ENCODE data around the gene GUCA2A.

Gene GUCA2A

DNA sequence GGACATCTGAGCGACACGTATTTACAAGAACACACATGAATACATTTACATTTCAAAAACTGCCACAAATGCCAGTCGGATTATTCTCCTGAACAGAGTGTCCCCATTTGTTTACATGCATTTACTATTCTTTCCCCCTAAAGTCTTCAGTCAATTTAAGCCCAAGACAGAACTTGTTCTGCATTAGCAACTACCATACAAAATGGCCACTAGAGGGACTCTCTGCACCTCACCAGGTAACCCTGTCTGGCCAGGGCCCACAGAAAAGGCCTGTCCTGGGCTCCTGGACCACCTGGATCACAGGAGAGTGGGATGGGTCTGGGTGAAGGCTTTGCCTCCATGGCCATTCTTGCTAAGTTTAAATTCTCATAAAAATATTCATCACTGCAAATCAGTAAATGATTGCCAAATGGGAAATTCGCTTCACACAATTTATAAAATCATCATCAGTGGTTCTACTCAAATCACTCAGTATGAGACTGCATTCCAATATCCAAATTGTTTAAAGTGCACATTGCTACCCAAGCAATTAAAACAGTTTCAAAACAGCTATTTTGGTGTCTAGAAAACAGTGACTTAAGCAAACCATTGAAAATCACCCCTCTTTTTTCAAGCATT, 12.5 kb upstream of the GUCA2A start:
- DNase-seq: no peak

DNA sequence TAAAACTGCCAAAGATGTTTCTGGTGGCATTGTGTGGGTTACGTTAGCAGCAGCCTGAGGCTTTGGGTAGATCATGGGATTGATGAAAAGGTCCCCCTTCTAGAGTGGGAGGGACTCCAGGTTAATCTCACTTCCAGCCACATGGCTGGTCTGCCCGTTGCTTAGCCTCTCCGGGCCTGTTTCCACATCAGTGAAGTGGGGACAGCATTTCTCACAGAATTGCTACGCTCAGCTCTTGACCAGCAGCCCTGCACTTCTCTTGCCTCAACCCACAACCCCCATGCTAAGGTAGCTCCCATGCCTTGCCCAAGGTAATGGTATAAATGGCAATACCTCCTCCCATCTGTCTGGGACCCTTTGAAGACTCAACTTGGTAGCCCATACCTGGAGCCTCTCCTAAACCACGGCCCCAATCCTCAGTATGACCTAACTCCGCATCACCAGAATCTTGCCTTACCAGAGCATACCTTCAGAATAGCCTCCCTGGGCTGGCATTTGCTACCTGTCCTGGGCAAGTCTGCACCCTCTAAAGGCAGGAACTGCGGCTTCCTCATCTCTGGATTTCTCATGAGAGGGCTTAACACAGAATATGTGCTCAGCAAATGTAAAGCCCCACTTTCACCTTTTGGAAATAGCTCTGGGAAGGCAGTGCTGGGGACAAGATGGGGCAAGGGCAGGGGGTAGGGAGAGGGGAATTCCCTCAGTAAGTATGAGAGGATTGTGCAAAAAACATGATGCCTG, 10.9 kb upstream of the GUCA2A start:
- no peak for DNase-seq

DNA sequence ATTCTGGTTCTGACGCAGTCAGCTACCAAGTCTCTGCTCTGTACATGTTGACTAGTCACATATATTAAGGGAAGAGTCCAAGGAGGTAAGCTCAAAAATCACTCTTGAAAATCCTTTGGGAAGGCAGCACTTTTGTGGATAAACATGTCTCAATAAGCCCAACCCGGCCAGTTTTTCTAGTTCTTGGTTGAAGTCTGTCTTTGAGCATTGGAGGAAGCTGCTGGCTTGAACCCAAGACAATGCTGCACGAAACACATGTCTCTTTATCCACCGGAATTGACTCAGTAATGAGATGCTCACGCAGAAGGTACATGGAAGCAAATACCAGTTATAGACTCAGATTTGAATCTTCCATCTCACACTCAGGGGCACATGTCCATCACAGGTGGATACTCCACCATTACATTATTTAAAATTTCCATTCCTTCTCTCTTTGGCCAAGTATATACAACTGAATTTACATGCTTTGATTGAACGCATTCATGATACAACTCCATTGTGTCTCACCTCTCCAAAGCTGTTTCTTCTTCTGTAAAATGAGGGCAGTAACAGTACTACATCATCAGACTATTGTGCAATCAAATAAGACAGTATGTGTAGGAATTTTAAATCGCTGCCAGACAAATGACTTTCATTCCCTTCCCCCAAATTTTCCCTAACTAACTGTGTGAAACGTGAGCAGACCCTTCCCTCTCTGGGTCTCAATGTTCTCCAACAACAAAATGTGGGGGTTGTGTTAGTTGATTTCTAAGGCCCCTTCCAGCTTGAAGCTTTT, 9.6 kb upstream of the GUCA2A start:
- DNase-seq: no peak

DNA sequence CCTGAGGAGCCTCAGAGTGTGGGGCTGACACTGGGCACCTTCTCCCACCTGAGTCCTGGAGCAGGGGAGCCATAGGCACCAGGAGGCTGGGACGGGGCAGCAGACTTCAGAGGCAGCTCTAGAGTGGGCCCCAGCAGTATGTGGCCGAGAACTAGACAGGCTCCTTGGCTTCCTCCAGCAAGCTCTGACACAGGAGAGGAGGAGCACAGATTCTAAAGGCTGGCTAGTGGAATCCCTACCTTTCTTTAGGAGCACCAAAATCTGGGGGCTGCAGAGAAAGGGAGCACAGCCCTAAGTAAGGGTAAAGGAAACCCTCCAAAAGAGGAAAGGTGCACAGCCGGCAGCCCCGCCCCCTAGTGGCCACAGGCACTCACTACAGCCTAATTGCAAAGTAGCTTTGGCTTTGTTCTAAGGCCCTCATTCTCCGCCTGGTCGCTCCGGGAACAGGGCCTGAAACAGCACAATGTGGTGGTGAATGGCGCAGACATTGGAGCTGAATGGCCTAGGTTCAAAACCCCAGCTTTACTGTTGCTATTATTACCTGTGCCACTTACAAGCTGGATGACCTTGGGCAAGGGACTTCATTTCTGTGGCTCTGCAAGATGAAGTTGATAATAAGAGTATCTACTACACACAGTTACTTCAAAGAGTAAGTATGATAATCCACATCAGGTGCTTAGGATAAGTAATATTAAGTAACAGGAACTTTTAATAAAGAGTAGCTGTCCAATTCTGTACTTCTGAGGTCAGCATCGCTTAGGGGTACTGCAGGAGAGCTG, 8.8 kb upstream of the GUCA2A start:
- DNase-seq: peak; percentile 49

DNA sequence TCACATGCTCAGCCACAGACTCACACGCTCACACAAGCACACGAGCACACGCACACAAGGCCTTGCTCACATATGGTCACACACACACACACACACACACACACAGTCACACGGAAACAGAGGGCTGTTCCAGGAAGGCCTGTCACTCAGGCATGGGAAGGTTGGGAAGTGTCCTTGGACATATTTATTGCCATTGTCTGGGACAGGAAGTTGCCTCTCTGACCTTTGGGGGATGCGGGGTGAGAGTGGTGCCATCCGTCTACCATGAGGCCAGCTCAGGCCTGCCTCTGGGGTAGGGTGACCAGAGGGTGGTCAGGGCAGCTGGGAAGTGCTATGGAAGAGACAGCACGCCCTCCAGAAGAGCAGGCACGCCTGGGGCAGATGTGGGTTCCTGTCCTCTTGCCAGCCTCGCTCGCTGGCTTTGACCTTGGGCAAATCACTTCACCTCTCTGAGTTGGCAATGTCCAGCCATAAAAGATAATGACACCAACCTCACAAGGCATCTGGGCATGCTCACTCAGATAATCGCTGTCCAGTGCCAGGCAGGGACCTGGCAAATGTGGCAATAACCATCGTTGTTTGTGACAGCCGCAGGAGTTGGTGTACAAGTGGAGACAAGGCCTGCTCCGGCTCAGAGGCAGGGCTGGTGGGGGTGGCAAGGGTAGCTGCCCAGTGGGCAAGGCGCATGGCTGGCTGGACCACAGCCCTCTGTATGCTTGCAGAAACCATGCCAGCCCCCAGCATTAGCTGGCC, 8.0 kb upstream of the GUCA2A start:
- DNase-seq: no peak

DNA sequence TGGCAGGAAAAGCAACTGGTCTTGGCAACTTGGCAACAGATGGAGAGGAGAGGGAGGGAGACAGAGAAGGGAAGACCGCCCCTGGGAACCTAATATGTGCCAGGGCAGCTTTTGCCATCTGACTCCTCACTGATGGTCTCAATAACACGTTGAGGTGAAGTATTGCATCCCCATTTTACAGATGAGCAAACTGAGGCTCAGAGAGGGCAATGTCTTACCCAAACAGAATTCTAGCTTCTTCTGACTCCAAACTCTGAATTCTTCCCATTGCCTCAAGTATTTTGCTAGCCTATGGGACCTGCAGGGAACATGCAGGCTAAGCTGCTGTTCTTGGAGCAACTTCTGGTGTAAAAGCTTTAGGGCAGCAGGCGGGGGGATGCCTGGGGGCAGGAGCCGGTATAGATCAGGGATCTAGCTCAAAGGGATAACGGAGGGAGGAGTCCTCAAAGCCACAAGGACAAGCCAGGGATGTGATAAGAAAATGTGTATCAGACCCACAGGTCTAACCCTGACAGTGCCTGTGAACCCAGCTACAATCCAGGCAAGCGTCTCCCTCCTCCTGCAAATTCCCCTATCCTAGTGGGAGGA, 7.2 kb upstream of the GUCA2A start:
- DNase-seq: no peak

DNA sequence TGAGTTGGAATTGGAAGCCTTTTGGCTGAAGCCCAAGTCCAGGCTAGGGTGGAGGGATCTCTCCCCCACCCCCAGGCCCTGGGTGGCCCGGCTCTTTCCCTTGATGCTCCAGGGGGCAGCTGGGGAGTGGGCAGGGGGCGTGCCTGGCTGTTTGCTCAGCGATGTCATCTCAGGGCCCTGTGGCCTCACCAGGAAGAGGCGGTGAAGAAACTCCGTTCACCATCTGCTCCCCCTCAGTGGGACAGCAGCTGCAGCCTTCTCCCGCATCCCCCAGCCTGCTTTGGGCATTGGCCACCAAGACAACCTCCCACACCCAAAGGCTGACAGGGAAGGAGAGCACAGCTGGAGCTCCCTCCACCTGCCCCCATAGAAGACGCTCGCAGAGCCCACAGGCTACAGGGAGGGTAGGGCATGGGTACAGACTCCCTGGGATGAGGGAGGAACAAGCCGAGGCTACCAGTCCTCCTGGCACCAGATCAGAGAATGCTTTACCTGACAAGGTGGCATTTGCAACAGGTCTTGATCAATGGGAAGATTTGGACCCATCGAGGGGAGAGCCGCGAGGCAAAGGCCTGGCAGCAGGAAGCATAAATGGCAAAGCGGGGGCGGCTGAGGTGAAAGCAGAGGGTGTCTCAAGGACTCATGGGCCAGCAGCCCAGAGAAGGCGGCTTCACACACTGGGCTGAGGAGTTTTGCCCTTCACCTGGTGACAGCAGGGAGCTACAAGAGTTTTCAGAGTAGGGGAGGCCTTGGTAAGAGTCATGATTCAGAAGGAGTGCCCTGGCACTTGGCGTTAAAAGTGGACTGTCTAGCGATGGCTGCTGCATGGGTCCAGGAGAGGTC, 6.5 kb upstream of the GUCA2A start:
- no peak for DNase-seq

DNA sequence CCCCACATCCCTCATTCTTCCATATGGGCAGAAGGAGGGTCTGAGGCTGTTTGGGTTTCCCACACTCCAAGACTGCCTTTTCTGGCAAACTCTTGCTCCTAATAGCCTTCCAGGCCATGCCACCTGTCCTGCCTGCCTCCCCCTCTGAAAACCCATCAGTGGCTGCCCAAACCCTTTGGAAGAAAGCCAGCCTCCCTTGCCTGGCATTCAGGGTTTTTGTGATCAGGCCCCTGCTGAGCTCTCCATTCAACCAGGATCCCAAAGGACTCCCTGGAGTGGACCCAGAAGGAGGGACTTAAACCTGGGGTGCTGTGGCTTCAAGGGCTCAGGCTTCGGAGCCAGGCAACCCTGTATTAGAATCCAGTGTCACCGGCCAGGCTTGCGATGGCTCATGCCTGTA, 4.2 kb upstream of the GUCA2A start:
- peak; percentile 88 for DNase-seq

DNA sequence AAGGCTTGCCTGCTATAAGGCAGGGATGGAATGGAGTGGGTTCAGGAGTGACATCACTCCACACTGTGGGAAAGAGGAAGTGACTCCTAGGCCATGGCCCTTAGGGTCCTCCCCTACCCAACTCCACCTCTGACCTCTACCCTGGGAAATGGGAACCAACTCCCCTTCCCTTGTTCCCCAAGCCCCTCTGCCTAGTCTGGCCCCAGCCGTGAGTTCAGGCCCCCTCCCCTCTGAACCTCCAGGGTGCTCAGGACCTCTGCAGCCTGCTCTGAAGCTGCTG, 3.8 kb upstream of the GUCA2A start:
- DNase-seq: no peak

DNA sequence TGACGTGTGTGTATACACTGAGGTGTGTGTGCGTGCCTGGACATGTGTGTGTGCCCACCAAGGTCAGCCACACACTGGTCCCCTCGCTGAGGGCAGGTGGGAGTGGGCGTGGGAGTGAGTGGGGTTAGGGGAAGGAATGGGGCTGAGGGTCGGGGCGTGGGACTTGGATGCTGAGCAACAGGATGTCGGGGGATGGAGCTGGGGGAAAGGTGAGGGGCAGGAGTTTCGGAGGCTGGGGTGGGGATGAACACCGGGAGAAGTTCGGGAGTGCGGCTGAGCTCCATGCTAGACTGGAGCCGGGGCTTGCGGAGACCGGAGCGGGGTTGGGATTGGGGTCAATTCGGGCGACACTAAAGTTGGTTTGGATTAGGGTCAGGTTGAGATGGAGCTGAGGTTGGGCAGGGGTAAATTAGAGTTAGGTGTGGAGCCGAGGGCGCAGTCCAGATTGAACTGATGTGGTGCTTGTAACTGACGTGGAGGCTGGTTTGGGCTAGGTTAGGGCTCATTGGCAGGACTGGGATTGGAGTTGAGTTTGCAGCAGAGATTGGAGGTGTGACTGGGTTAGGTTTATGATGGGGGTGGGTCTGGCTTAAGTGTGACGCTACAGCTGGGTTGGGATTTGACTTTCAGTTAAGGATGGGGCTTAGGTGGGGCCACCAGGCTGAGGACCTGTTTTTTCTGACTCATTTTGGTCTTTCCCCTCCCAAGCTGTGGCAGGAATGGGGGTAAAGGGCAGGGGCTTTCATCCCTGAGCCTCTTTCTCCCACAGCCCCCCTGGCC, 3.3 kb upstream of the GUCA2A start:
- DNase-seq: no peak

DNA sequence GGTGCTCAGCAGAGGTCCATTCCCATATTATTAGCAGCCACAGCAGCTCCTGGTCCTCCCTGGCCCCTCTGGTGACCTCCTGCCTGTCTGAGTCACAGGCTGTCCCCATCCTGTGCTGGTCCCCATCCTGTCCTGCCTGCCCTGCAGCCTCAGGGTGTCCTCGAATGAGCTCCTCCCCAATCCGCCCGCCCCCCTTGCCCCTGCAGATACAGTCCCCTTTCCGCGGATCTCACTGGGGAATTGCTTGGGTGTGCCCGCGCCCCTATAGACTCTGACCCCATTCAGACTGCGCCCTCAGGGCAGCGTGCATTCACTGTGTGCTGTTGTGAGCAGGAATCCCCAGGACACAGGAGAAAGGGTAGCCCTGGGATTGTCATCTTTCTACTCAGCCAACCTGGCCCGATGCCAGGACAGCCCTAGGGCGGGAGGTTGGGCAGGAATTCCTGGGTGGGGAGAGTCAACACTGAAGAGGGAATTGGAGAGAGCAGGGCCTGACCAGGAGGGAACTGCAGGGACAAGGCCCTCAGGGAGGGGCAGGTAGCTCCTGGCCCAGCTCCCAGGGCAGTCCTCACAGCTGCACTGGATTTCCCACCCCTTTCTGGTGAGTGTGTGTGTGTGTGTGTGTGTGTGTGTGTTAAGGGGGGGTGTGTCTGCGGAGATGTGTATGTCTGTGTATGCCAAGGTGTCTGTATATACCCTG, 1.1 kb upstream of the GUCA2A start:
- DNase-seq: peak; percentile 89

DNA sequence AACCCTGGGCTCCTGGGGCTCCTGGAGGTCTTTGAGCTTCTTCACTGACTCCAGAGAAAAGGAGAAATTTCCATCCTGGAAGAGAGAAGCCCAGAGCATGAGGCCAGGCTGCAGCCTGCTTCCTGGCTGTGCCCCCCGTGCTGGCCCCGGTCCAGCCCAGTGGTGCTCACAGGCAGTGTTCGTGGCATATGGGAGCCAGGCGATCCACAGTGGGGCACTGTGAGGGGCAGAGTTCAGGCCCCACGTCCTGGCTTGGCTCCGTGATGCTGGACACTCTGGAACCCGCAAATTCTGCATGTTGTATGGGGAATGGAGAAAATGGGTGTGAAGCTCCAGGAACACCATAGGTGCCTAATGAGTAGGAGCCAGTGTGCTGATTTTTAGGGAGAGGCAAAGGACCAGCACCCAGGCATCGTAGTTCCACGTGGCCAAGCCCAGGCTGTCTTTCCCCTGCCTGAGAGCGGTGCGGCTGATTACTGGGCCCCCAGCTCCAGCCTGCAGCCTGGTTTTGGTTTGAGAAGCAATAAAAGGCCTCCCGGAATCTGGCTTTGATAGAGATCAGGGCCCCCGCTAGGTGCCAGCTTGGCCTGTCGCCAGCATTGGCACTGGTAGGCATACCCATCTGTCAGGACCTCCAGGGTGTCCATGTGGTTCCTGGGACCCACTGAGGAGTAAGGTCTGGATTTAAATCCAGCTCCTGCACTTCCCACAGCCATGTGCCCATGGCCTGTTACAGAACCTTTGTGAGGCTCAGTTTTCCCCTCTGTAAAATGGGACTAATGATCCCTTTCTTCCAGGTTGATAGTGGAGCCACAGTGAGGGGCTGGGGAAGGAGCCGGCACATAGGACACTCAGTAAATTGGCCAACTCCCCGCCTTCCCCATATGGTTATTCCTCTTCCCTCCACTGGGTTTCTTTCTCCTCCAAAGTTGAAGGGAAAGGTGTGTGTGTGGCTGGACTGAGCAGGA, 725 bp downstream of the GUCA2A start:
- no peak for DNase-seq

DNA sequence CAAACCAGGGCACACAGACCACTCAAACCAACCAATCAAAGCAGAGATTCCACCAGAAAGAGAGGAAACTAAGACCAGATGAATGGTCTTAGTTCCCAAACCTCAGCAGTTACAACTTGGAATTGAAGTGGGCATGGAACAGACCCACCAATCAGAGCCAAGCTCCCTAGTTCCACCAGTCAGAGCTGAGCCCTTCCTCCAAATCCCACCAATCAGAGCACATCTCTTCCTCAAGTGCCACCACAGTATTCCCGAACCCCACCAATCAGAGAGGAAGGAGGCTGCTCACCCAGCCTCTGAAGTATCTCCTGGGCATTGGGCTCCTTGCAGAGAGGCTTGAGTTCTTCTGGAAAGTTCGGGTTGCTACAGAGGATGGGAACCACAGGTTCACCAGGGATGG, 1.4 kb downstream of the GUCA2A start:
- no peak for DNase-seq

DNA sequence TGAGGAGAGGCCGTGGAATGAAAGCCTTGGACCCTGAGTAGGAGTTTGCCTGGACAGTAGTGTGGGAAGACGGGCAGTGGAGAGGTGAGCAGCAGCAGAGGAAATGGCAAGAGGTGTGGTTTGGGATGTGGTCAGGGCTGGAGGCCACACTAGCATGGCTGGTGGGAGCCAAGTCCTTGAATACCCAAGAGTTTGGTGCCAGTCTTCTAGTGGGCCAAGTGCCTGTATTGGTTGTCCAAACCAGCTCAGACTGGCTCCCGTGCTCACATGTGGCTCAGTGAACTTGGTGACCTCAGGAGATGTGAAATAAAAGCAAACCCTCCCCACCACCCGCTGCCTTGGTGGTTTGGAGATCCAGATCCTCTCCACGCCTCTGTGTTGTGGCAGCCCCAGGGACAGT, 2.4 kb downstream of the GUCA2A start:
- no peak for DNase-seq

DNA sequence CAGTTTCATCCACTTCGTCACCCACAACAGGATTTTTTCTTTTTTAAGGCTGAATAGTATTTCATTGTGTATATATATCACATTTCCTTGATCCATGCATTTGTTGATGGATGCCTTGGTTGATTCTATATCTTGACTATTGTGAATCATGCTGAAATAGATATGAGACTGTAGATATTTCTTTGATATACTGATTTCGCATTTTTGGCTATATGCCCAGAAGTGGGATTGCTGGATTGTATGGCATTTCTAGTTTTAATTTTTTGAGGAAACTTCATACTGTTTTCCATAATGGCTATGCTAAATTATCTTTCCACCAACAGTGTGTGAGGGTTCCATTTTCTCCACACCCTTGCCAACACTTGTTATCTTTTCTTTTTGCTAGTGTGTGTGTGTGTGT, 6.4 kb downstream of the GUCA2A start:
- DNase-seq: no peak

DNA sequence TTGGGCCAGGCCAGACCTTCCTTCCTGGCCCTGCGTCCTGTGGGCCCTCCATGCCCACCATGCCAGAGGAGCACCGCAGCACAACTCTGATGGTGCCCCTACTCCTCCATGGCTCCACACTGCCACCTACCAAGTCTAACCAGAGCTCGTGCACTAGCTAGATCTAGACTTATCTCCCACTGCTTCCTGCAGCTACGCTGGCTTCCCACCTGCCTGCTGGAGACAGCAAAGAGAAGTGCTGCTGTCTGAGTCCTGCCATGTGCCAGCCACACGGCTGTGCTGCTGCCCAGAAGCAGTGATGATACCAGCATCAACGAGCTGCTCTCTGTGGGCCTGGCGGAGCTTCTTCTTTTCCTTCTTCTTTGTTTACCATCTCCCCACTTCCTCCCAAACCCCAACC, 6.9 kb downstream of the GUCA2A start:
- DNase-seq: no peak

DNA sequence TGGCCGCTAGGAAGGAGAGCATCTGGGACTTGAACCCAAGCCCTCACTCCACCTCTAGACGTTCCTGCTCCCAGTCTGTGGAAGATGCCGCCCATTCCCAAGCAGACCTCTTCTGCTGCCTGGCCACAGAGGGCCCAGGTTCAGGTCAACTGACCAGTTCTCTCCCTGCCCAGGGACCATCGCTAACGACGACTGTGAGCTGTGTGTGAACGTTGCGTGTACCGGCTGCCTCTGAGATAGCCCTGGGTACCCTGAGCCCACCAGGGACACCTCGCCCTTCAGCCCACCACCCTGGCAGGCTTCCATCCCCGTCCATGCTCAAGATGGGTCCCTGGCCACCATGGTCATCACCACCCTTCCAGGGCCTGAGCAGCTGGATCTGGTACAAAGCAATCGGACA, 9.2 kb downstream of the GUCA2A start:
- DNase-seq: no peak

DNA sequence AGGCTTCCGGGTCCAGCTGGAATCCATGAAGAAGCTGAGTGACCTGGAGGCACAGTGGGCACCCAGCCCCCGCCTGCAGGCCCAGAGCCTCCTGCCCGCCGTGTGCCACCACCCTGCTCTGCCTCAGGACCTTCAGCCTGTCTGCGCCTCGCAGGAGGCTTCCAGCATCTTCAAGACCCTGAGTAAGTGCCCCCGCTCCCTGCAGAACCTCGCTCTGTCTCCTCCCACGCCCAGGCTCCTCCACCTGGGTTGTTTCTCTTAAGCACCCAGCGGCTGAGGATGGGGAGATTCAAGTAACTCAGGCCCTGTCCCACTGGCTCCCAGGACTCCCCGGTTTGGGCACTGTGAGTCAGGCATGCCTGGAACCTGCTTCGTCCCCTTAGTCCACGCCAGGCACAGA, 9.9 kb downstream of the GUCA2A start:
- DNase-seq: no peak

DNA sequence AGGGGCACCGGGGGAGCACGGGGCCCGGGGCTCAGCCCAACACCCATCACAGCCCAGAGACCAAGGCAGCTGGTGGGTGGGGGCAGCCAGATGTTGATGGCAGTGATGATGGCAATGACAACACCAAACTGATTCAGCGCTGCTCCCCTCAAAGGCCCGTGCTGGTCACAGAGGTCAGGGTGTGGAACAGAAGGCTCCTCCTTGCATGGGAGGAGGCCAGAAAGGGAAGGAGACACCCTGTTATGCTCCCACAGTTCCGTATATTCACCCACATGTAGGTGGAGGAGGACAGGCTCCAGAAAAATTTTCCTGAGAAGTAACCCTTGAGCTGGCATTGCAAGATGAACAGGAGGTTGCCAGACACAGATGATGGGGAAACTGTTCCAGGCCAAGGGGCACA, 10.9 kb downstream of the GUCA2A start:
- DNase-seq: no peak

Data from NCI-H1092 (cell line).